GM21447 (cell line): Measurements from ENCODE around the gene NCCRP1.
"Not testable (repeated sequence)": the region's sequence is repeated elsewhere in the genome, so short reads cannot be mapped to it uniquely, and the experiment has no call there.

Source experiments
- ATAC-seq: cut with Tn5 transposase; IDR thresholded peaks from one replicate; pipeline ENCODE4 v1.9.1; 2021; ENCODE audit not compliant: unreplicated experiment

Gene NCCRP1

DNA sequence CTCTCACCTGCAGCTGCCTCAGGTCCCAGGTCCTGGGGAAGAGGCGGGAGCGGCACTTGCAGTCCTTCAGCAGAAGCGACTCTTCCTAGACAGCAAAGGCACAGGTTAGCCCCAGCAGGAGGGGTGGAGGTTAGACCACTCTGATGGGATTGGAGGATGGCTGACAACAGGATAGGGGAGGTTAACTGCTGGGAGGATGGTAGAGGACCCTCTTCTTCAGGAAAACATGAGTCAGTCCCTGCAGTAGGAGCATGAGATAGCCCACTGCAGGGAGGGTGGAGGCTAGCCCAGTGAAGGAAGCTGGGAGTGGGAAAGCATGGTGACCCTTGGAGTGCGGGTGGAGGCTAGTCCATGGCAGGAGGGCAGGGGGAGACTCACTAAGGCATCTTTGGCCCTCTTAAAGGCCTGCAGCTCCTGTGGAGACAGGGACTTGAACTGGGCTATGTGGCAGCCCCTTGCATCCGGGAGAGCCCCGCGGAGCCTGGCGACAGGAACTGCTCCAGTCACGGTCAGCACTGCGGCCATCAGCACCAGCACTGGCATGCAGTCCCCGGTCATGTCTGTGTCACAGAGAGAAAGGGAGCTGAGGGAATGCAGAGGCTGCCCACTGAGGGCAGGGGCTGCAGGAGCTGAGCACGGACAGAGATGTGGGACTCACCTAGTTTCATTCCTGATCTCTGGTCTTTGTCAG, 47.8 kb downstream of the NCCRP1 start, which contains the start of gene IFNL3:
Gene IFNL3 (minus strand): TSS at position 597 of the 691 bp plus-strand sequence. CDS start 39 bp downstream, at position 558.
- ATAC-seq: not testable (repeated sequence)

DNA sequence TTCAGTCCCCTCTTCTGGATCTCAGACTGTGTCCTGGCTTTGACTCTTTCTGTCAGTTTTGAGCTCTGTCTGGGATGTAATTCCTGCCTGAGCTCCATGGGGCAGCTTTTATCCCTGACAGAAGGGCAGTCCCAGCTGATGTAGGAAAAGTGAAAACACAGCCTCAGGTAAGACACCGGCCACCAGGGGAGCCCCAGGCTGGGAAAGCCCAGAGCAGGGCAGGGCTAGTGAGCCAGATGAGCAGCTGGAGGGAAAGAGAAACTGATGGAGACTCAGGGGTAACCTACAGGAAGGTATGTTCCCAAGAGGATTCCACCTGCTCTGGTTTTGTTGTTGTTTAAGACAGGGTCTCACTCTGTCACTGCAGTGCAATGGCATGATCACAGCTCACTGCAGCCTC, 48.4 kb downstream of the NCCRP1 start:
- not testable (repeated sequence) for ATAC-seq

DNA sequence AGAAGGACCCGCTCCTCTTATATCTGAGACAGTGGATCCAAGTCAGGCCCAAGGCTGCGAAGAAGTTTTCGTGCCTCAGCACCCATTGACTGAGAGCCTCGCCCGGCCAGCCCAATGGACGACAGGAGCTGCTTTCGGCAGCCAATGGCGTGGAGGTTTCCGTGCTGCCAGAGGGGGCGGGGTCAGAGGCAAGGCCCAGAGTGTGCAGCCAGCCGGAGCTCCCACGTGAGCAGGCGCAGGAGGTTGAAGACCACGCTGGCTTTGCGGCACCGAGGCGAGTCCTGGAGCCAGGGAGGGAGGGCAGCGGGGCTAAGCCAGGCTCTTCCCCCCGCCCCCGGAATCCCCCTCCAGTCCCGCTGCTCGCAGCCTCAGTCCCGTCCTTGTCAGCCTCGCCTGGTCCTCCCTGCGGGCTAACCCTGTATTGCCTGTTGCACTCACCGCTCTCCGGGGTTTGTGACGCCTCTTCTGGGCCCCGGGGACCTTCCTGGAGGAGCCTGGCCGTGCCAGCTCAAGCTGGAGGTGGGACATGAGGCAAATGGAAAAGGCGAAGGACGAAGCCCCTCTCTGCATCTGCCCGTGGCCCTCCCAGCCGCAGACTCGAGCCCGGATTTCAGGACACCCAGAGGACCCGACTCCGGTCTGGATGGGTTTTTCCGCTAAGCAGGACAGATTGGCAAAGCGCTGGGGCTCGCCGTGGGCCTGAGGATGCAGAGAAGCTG, 50.3 kb downstream of the NCCRP1 start:
- ATAC-seq: no peak

DNA sequence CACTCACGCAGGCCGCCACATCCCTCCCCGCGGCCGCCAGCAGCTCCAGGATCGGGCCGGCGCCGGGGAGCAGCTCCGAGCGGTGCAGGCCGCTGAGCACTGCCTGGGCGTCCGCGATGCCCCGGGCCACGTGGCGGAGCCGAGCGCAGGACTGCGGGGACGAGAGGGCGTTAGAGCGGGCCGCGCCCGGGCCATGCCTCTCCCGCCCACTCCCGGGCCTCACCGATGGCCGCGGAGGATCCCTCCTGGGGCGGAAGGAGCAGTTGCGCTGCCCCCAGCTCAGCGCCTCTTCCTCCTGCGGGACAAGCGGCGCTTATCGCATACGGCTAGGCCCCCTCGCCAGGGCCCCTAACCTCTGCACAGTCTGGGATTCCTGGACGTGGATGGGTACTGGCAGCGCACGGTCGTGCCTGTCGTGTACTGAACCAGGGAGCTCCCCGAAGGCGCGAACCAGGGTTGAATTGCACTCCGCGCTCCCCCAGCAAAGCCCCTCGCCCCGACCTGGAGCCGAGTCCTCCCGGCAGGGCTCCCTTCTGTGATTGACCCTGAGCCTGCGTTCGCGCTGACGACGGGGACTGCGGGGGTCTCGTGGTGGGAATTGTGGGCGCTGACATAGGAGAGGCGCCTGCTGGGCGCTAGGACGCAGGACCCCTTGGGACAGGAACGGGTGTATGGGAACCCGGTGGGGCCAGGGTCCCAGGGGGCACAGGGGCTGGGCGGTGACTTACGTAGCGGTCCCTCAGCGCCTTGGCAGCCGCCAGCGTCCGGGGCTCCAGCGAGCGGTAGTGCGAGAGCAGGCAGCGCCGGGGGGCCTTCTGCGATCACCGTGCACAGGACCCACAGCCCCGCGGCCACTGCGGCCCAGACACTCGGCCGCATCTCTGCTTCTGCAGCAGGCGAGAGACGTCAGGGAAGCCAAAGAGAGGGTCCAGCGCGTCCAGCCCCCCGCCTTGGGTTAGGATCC, 51.2 kb downstream of the NCCRP1 start:
- ATAC-seq: no peak

DNA sequence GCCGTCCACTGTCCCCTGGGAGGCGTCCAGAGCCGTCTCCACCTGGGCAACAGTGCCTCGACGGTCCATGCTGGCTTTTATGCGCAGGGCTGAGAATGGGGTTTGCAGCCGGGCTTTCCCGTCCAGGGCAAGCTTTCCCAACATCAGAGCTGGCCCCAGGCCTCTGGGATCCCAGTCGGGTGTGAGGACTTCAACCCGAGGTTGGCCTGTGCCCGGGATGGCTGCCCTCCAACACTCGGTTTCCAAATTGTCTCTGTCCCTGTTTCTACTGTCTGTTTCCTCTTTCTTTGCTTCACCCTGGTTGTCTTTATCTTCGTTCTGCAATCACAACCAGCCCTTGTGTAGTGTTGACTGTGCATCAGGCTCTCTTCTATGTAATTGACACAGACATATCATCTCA, 52.0 kb downstream of the NCCRP1 start, which contains the start of gene IFNL4:
Gene IFNL4 (minus strand): TSS at position 51 of the 400 bp plus-strand sequence.
- no peak for ATAC-seq

DNA sequence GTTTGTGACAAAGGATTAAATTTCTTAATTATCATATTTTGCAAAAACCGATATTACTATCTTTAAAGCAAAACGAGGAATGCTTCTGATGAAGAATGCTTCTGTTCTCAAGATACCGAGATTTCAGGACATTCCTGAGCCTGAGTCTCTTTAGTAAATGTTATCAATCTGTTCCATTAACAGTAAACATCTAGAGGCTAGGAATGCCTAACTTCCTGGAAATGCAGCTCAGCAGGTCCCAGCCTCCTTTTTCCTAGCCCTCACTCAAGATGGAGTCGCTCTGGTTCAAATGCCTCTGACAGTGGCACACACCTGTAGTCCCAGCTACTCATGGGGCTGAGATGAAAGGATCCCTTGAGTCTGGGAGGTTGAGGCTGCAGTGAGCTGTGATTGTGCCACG, 54.3 kb downstream of the NCCRP1 start:
- no peak for ATAC-seq
